PFSK-1 (cell line): ENCODE results near the gene FANCD2OS.

Source experiments
- FOXP2 ChIP-seq: optimal IDR thresholded peaks from 2 replicates; pipeline ENCODE3; 2011; ENCODE audit warnings: borderline replicate concordance, control low read depth, inconsistent platforms; ENCODE audit not compliant: insufficient read depth; ENCODE audit errors: extremely low read length, extremely low read depth
- POLR2AphosphoS5 ChIP-seq: IDR thresholded peaks from 2 replicates; pipeline ENCODE4 v1.6.1; 2012; ENCODE audit warnings: low read depth, mild to moderate bottlenecking, control low read depth, low read length, moderate library complexity
- SIN3A ChIP-seq: IDR thresholded peaks from 2 replicates; pipeline ENCODE4 v1.6.1; 2012; ENCODE audit warnings: mild to moderate bottlenecking, low read length, moderate library complexity, borderline replicate concordance; ENCODE audit not compliant: insufficient read depth
- TAF1 ChIP-seq: IDR thresholded peaks from 2 replicates; pipeline ENCODE4 v1.6.1; 2012; ENCODE audit warnings: low read length, control low read depth, borderline replicate concordance; ENCODE audit not compliant: insufficient read depth
- TF ChIP-seq, protein P1 (sequence below), 2 experiments: IDR thresholded peaks; 2 replicates each; pipeline versions ENCODE4 v1.6.1 to v1.8.0; 2011 to 2012; ENCODE audit warnings: low read depth in 2 of 2, low read length in 2 of 2, control low read depth in 1 of 2, inconsistent platforms in 1 of 2, mild to moderate bottlenecking in 1 of 2, moderate library complexity in 1 of 2; ENCODE audit not compliant: insufficient read depth in 1 of 2

DNA sequence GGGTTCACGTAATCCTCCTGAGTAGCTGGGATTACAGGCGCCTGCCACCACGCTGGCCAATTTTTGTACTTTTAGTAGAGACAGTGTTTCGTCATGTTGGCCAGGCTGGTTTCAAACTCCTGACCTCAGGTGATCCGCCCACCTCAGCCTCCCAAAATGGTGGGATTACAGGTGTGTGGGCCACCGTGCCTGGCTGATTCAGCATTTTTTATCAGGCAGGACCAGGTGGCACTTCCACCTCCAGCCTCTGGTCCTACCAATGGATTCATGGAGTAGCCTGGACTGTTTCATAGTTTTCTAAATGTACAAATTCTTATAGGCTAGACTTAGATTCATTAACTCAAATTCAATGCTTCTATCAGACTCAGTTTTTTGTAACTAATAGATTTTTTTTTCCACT lies 42.9 kb upstream of the FANCD2OS start:
- TF ChIP-seq, protein P1, sequence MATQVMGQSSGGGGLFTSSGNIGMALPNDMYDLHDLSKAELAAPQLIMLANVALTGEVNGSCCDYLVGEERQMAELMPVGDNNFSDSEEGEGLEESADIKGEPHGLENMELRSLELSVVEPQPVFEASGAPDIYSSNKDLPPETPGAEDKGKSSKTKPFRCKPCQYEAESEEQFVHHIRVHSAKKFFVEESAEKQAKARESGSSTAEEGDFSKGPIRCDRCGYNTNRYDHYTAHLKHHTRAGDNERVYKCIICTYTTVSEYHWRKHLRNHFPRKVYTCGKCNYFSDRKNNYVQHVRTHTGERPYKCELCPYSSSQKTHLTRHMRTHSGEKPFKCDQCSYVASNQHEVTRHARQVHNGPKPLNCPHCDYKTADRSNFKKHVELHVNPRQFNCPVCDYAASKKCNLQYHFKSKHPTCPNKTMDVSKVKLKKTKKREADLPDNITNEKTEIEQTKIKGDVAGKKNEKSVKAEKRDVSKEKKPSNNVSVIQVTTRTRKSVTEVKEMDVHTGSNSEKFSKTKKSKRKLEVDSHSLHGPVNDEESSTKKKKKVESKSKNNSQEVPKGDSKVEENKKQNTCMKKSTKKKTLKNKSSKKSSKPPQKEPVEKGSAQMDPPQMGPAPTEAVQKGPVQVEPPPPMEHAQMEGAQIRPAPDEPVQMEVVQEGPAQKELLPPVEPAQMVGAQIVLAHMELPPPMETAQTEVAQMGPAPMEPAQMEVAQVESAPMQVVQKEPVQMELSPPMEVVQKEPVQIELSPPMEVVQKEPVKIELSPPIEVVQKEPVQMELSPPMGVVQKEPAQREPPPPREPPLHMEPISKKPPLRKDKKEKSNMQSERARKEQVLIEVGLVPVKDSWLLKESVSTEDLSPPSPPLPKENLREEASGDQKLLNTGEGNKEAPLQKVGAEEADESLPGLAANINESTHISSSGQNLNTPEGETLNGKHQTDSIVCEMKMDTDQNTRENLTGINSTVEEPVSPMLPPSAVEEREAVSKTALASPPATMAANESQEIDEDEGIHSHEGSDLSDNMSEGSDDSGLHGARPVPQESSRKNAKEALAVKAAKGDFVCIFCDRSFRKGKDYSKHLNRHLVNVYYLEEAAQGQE (IDR thresholded peaks at IDR 0.05; ENCODE audit: insufficient read depth in 1 of 2, low read depth in 2 of 2, low read length in 2 of 2), result no peak
- TF ChIP-seq POLR2AphosphoS5 (no peak), FOXP2 (no peak), SIN3A (no peak), TAF1 (no peak)
